Gastroesophageal sphincter (tissue), 4 donors: ENCODE data around the gene GSG1L. TPM values are rescaled to one million over a fixed set of nuclear protein-coding genes. Genes with fewer than 3 reads are reported as not detected.

Source experiments
- ATAC-seq: fragments of 150-250 bp; one replicate; pipeline ENCODE4 v1.9.1; 2016; ENCODE audit warnings: mild to moderate bottlenecking, moderate library complexity
- H3K27ac ChIP-seq, 4 donors: fragments of 200-600 bp; sonication (generic) in 3 of 4; 1 replicate in 3 of 4; 2 replicates in 1 of 4; pipeline ENCODE4 v1.5.1; 2016 to 2019
- H3K27me3 ChIP-seq: fragments of 200-600 bp; sonication (generic); one replicate; pipeline ENCODE4 v1.5.1; 2019
- H3K36me3 ChIP-seq, 2 donors: fragments of 200-600 bp; sonication (generic); one replicate each; pipeline ENCODE4 v1.5.1; 2019; ENCODE audit warnings: control low read depth in 1 of 2
- H3K4me1 ChIP-seq, 3 donors: fragments of 200-600 bp; sonication (generic); 1 replicate in 2 of 3; 2 replicates in 1 of 3; pipeline ENCODE4 v1.5.1; 2016 to 2019; ENCODE audit warnings: control low read depth in 2 of 3
- H3K4me3 ChIP-seq, 2 donors: fragments of 200-600 bp; sonication (generic); one replicate each; pipeline ENCODE4 v1.5.1; 2019; ENCODE audit warnings: mild to moderate bottlenecking in 1 of 2, moderate library complexity in 1 of 2
- H3K9me3 ChIP-seq, 3 donors: fragments of 200-600 bp; sonication (generic); one replicate each; pipeline ENCODE4 v1.5.1; 2017 to 2019; ENCODE audit warnings: control low read depth in 2 of 3
- EP300 ChIP-seq: sonication (generic); formaldehyde crosslinking; IDR thresholded peaks from one replicate; pipeline ENCODE4 v1.6.1; 2017; ENCODE audit warnings: antibody characterized with exemption, mild to moderate bottlenecking
- POLR2A ChIP-seq, 2 donors: fragments of 450-650 bp; IDR thresholded peaks; one replicate each; pipeline ENCODE4 v1.6.1; 2017; ENCODE audit warnings: antibody characterized with exemption in 2 of 2, mild to moderate bottlenecking in 2 of 2, moderate library complexity in 1 of 2
- POLR2AphosphoS5 ChIP-seq: sonication (generic); formaldehyde crosslinking; IDR thresholded peaks from one replicate; pipeline ENCODE4 v1.6.1; 2017; ENCODE audit warnings: antibody characterized with exemption
- WGBS, 2 donors: methylation state at CpG; one replicate each; pipeline ENCODE4 v1.1.5; 2018; ENCODE audit warnings: low coverage in 1 of 2; 5-methylcytosine and 5-hydroxymethylcytosine counted together
- total RNA-seq, 4 donors: library from RNA; depleted of rRNA; stranded (reverse); fragments of >200 nt; gene quantifications; one replicate each; pipeline ENCODE4 v1.1.0, GENCODE V29; 2016
- TF ChIP-seq, protein P1 (sequence below), 4 experiments: fragments of 200-600 bp in 2 of 4; fragments of 450-650 bp in 2 of 4; sonication (generic) in 1 of 4; IDR thresholded peaks; one replicate each; pipeline ENCODE4 v1.5.1; 2017 to 2019; ENCODE audit warnings: antibody characterized with exemption in 4 of 4, mild to moderate bottlenecking in 2 of 4, moderate library complexity in 2 of 4

Gene GSG1L
- total RNA-seq, 4 donors from 2014 or later: 1.0 TPM; not detected in 3

DNA sequence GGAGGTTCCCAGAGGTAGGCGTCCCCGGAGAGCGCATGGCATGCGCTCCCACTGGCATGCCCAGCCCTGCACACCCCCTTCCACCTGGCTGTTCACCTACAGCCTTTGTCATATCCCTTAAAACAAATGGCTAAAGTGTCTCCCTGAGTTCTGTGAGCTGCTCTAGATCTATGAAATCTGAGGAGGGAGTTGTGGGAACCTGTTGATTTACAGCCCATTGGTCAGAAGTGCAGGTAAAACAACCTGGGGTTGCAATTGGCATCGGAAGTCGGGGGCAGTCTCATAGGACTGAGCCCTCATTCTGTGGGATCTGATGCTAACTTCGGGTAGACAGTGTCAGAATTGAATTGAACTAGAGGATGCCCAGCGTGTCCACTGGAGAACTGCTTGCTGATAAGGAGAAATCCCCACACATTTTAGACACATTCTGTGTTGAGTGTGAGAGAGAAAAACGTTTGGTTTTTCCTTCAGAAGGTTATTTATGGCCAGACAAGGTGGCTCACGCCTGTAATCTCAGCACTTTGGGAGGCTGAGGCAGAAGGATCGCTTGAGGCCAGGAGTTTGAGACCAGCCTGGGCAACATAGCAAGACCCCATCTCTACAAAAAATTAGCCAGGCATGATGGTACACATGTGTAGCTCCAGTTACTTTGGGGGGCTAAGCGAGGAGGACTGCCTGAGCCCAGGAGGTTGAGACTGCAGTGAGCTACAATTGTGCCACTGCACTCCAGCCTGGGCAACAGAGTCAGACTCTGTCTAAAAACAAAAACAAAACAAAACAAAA is 22.1 kb upstream of the GSG1L start:
- H3K4me1 ChIP-seq: no peaks in the 10 kb centered on the region
- H3K27ac ChIP-seq: no peak overlapping the region
- 73% methylated on average over 11 of the region's 12 CpGs; no CpG with 5 or more reads in 1 of the 2 donors for WGBS, 2 donors
- H3K4me3 ChIP-seq: no peak overlapping the region
- ATAC-seq: no peak
- H3K36me3 ChIP-seq: no peaks in the 10 kb centered on the region
- no peaks in the 10 kb centered on the region for H3K9me3 ChIP-seq
- no peaks in the 10 kb centered on the region for H3K27me3 ChIP-seq
- TF ChIP-seq POLR2AphosphoS5 (no peak), EP300 (no peak), POLR2A (IDR thresholded peaks at IDR 0.05) (no peak)
- TF ChIP-seq, protein P1, sequence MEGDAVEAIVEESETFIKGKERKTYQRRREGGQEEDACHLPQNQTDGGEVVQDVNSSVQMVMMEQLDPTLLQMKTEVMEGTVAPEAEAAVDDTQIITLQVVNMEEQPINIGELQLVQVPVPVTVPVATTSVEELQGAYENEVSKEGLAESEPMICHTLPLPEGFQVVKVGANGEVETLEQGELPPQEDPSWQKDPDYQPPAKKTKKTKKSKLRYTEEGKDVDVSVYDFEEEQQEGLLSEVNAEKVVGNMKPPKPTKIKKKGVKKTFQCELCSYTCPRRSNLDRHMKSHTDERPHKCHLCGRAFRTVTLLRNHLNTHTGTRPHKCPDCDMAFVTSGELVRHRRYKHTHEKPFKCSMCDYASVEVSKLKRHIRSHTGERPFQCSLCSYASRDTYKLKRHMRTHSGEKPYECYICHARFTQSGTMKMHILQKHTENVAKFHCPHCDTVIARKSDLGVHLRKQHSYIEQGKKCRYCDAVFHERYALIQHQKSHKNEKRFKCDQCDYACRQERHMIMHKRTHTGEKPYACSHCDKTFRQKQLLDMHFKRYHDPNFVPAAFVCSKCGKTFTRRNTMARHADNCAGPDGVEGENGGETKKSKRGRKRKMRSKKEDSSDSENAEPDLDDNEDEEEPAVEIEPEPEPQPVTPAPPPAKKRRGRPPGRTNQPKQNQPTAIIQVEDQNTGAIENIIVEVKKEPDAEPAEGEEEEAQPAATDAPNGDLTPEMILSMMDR (IDR thresholded peaks at IDR 0.05): no peak

DNA sequence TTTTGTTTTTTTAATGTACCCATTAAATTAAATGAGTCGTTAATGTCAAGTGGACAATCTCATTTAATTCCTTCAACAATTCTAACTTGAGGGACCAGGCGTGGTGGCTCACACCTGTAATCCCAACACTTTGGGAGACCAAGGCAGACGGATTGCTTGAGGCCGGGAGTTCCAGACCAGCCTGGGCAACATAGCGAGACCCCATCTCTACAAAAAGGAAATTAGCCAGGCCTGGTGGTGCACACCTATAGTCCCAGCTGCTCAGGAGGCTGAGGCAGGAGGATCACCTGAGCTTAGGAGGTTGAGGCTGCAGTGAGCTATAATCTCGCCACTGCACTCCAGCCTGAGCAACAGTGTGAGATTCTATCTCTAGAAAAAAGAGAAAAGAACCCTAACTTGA is 20.7 kb upstream of the GSG1L start:
- no peak for ATAC-seq
- WGBS, 2 donors: 92 to 100% methylated on average over 1 to 2 of the region's 6 CpGs
- Histone ChIP-seq H3K27ac (no peak overlapping the region), H3K9me3 (no peaks in the 10 kb centered on the region), H3K27me3 (no peaks in the 10 kb centered on the region), H3K4me3 (no peak overlapping the region), H3K4me1 (no peaks in the 10 kb centered on the region), H3K36me3 (no peaks in the 10 kb centered on the region)
- TF ChIP-seq, protein P1 (IDR thresholded peaks at IDR 0.05): no peak
- TF ChIP-seq POLR2A (IDR thresholded peaks at IDR 0.05): no peak
- no peak for TF ChIP-seq EP300
- TF ChIP-seq POLR2AphosphoS5: no peak

DNA sequence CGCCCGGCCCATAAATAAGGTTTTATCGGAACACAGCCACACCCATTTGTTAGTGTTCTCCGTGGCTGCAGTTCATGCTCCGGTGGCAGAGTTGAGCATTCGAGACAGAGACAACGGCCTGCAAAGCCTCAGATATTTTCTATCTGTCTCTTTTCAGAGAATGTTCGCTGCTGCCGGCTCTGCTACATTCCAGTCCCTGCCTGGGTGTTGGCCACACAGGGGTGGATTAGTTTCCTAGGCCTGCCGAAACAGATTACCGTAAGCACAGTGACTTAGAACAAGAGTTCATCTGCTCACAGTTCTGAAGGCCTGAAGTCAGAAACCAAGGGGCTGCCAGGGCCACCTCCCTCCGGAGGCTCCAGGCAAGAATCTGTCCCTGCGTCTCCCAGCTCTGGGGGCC is 19.1 kb upstream of the GSG1L start:
- ATAC-seq: no peak
- no peak overlapping the region for H3K4me3 ChIP-seq
- no peaks in the 10 kb centered on the region for H3K36me3 ChIP-seq
- TF ChIP-seq POLR2AphosphoS5: no peak
- TF ChIP-seq, protein P1 (IDR thresholded peaks at IDR 0.05): no peak
- no peak for TF ChIP-seq POLR2A (IDR thresholded peaks at IDR 0.05)
- no peak for TF ChIP-seq EP300
- H3K9me3 ChIP-seq: no peaks in the 10 kb centered on the region
- 20% methylated on average over 2 of the region's 13 CpGs; no CpG with 5 or more reads in 1 of the 2 donors for WGBS, 2 donors
- H3K27ac ChIP-seq: no peak overlapping the region
- no peaks in the 10 kb centered on the region for H3K4me1 ChIP-seq
- no peaks in the 10 kb centered on the region for H3K27me3 ChIP-seq

DNA sequence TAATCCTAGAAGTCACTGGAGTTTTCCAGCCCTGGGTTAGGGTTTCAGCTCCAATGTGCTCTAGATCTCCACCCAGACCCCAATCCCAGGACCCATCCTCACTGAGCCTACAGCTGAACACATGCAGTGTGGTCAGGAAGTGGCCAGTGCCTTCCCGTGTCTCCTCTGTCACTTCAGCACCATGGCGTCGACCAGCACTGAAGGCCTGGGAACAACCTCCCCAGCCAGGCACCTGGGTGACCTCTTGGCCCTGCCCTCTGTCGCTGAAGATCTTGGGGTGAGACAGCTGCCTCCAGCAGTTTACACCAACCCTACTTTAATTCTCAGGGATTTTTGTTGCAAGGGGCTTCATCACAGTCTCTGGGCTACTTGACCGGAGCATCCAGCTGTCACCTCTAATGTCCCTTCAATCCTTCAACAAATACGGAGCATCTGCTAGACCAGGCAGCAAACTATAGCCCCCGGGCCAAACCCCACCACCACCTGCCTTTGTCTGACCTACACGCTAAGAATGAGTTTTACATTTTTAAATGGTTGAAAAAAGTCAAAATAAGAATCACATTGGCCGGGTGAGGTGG is 18.0 kb upstream of the GSG1L start:
- no peak for TF ChIP-seq POLR2A (IDR thresholded peaks at IDR 0.05)
- TF ChIP-seq POLR2AphosphoS5: no peak
- TF ChIP-seq EP300: no peak
- TF ChIP-seq, protein P1 (IDR thresholded peaks at IDR 0.05): no peak
- no peak overlapping the region for H3K27ac ChIP-seq
- no peaks in the 10 kb centered on the region for H3K9me3 ChIP-seq
- no peak for ATAC-seq
- H3K36me3 ChIP-seq: no peaks in the 10 kb centered on the region
- no peaks in the 10 kb centered on the region for H3K27me3 ChIP-seq
- WGBS, 2 donors: 95% methylated on average over 4 of the region's 9 CpGs; no CpG with 5 or more reads in 1 of the 2 donors
- no peak overlapping the region for H3K4me3 ChIP-seq
- H3K4me1 ChIP-seq: no peaks in the 10 kb centered on the region

DNA sequence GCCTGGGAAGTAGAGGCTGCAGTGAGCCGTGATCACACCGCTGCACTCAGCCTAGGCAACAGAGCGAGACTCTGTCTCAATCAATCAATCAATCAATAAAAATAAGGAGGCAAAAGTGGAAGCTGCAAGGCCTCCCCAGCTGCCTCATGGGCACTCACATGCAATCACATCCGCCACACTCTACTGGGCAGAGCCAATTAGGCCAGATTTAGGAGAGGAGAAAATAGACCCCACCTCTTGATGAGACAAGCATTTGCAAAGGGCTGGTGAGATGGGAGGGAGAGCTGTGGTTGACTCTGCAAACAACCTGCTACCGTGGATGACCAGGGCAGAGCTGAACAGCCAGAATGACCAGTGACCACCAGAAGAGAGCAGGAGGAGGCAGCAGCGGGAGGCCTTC is 14.7 kb upstream of the GSG1L start:
- Histone ChIP-seq H3K4me1 (no peaks in the 10 kb centered on the region), H3K9me3 (no peaks in the 10 kb centered on the region), H3K36me3 (no peaks in the 10 kb centered on the region), H3K27me3 (peaks cover 12% of the 10 kb centered on the region), H3K4me3 (no peak overlapping the region), H3K27ac (no peak overlapping the region)
- no peak for TF ChIP-seq POLR2A (IDR thresholded peaks at IDR 0.05)
- no peak for TF ChIP-seq EP300
- no peak for TF ChIP-seq POLR2AphosphoS5
- TF ChIP-seq, protein P1 (IDR thresholded peaks at IDR 0.05): no peak
- no peak for ATAC-seq
- WGBS, 2 donors: no CpG with 5 or more reads among the region's 6 CpGs
